ENCODE measurements around the gene RNASEH2A. TPM values are rescaled to one million over a fixed set of nuclear protein-coding genes. Genes with fewer than 3 reads are reported as not detected.

Gene RNASEH2A
- total and polyA plus RNA-seq, 2 donors (not counting 1 experiment from before 2014, with no cell fraction given): 14.5 to 18.9 TPM

DNA sequence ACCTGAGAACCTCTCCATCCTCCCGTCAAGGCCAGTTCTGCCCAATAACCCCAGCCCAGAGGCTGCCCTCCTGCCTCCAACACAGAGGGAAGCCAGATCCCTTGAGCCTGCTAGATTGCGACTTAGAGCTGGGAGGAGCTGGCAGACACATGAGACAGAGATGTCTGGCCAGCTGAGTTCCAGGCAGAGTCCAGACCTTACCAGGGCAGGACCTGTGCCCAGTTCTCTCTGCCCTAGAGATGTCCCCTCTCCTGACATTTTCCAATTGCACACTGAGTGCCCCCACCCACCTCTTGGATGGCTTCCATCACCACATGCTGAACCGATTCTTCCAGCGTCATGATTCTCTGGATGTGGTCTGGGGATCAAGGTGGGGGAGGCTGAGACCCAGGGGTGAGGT, 34.1 kb upstream of the RNASEH2A start:
- Histone ChIP-seq H3K4me3 (ENCODE audit: control extremely low read depth in 1 of 5, extremely low read depth in 1 of 5, insufficient read depth in 1 of 5, low read depth in 2 of 5, low read length in 4 of 5) (no peak overlapping the region), H4K20me1 (ENCODE audit: control insufficient read depth, insufficient read depth, low read length, poor library complexity, severe bottlenecking) (no peaks in the 10 kb centered on the region), H3K79me2 (ENCODE audit: control insufficient read depth, insufficient read depth, low read length) (peaks cover 2% of the 10 kb centered on the region), H3K9ac (ENCODE audit: low read length) (no peak overlapping the region), H3K27me3 (replicated peaks in 1 of 4; ENCODE audit: control extremely low read depth in 1 of 4, control insufficient read depth in 3 of 4, insufficient read depth in 4 of 4, low read length in 3 of 4) (no peaks in the 10 kb centered on the region), H3K4me1 (ENCODE audit: control insufficient read depth in 2 of 2, insufficient read depth in 2 of 2, low read length in 2 of 2) (peaks cover 7 to 14% of the 10 kb centered on the region in 2 donors), H3K36me3 (replicated peaks in 1 of 2; ENCODE audit: control extremely low read depth in 1 of 2, control insufficient read depth in 1 of 2, extremely low read depth in 1 of 2, insufficient read depth in 2 of 2, low read length in 1 of 2) (no peaks in the 10 kb centered on the region), H3K9me3 (ENCODE audit: control extremely low read depth in 1 of 3, control insufficient read depth in 2 of 3, insufficient read depth in 1 of 3, low read length in 2 of 3) (no peaks in the 10 kb centered on the region), H2AFZ (ENCODE audit: insufficient read depth, low read depth, low read length, poor library complexity, severe bottlenecking) (no peak overlapping the region), H3K4me2 (replicated peaks; ENCODE audit: low read depth, low read length, poor library complexity, severe bottlenecking) (no peak overlapping the region), H3K27ac (ENCODE audit: low read length in 2 of 2) (no peak overlapping the region)
- no peak for DNase-seq
- intact Hi-C loops (cut with micrococcal nuclease): no loop called here
- ATAC-seq (ENCODE audit: low read depth): no peak
- Mint-ChIP-seq H3K27me3 (no peaks in the 10 kb centered on the region), H3K4me3 (no peak overlapping the region), H3K27ac (no peak overlapping the region), H3K9me3 (ENCODE audit: insufficient read depth) (no peaks in the 10 kb centered on the region), H3K4me1 (peaks cover 18% of the 10 kb centered on the region)
- WGBS (ENCODE audit: insufficient coverage): 95% methylated on average over 2 of the region's 4 CpGs
- ChIA-PET CTCF (interaction anchor here (1.2 to 27.9 kb wide), 3 partner anchors 10 to 76 kb away, joined by 3 to 1147 read pairs (median 353); partner anchors contain the start of genes JUNB, PRDX2, RNASEH2A and THSD8), POLR2A (no interaction called here)
- no peak for TF ChIP-seq EZH2 (IDR thresholded peaks at IDR 0.05; ENCODE audit: borderline replicate concordance, insufficient read depth, low read depth, low read length, poor library complexity, severe bottlenecking)
- TF ChIP-seq, protein P1, sequence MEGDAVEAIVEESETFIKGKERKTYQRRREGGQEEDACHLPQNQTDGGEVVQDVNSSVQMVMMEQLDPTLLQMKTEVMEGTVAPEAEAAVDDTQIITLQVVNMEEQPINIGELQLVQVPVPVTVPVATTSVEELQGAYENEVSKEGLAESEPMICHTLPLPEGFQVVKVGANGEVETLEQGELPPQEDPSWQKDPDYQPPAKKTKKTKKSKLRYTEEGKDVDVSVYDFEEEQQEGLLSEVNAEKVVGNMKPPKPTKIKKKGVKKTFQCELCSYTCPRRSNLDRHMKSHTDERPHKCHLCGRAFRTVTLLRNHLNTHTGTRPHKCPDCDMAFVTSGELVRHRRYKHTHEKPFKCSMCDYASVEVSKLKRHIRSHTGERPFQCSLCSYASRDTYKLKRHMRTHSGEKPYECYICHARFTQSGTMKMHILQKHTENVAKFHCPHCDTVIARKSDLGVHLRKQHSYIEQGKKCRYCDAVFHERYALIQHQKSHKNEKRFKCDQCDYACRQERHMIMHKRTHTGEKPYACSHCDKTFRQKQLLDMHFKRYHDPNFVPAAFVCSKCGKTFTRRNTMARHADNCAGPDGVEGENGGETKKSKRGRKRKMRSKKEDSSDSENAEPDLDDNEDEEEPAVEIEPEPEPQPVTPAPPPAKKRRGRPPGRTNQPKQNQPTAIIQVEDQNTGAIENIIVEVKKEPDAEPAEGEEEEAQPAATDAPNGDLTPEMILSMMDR (IDR thresholded peaks at IDR 0.05): no peak

DNA sequence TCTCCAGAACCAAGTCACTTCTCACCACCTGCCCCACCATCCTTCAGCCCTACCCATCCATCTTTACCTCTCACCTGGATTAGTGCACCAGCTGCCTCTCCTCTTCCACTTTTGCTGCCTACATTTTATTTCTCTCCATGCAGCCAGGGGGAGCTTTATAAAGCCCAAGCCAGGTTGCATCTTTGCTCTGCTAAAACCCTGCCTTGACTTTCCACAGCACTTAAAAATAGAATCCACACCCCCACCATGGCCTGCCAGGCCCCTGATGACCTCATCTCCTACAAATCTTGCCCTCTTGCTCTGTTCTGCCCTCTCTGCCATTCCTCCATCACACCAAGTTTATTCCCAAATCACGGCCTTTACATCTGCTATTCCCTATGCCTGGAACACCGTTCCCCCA, 32.8 kb upstream of the RNASEH2A start:
- no peaks in the 10 kb centered on the region for H4K20me1 ChIP-seq (ENCODE audit: control insufficient read depth, insufficient read depth, low read length, poor library complexity, severe bottlenecking)
- 100% methylated on average over 2 of the region's 2 CpGs for WGBS (ENCODE audit: insufficient coverage)
- peak overlapping the region; percentile 5 for H3K27ac Mint-ChIP-seq
- CTCF ChIA-PET: interaction anchor here (1.0 to 27.9 kb wide), 5 partner anchors 7 to 86 kb away, joined by 3 to 1147 read pairs (median 22); partner anchors contain the start of genes JUNB, PRDX2, RNASEH2A and THSD8
- H3K9ac ChIP-seq (ENCODE audit: low read length): no peak overlapping the region
- H3K79me2 ChIP-seq (ENCODE audit: control insufficient read depth, insufficient read depth, low read length): peaks cover 2% of the 10 kb centered on the region
- DNase-seq (no peak), ATAC-seq (ENCODE audit: low read depth) (no peak)
- H3K9me3 ChIP-seq (ENCODE audit: control extremely low read depth in 1 of 3, control insufficient read depth in 2 of 3, insufficient read depth in 1 of 3, low read length in 2 of 3): no peaks in the 10 kb centered on the region
- no peaks in the 10 kb centered on the region for H3K9me3 Mint-ChIP-seq (ENCODE audit: insufficient read depth)
- H3K27me3 Mint-ChIP-seq: no peaks in the 10 kb centered on the region
- H3K4me1 ChIP-seq (ENCODE audit: control insufficient read depth in 2 of 2, insufficient read depth in 2 of 2, low read length in 2 of 2): peaks cover 12 to 26% of the 10 kb centered on the region in 2 donors
- no peak overlapping the region for H2AFZ ChIP-seq (ENCODE audit: insufficient read depth, low read depth, low read length, poor library complexity, severe bottlenecking)
- no peak overlapping the region for H3K4me3 ChIP-seq (ENCODE audit: control extremely low read depth in 1 of 5, extremely low read depth in 1 of 5, insufficient read depth in 1 of 5, low read depth in 2 of 5, low read length in 4 of 5)
- no peaks in the 10 kb centered on the region for H3K27me3 ChIP-seq (replicated peaks in 1 of 4; ENCODE audit: control extremely low read depth in 1 of 4, control insufficient read depth in 3 of 4, insufficient read depth in 4 of 4, low read length in 3 of 4)
- POLR2A ChIA-PET: interaction anchor here (6.9 kb wide), 1 partner anchor 20 kb away, joined by 233 read pairs; the partner anchor contains the start of gene JUNB
- H3K4me1 Mint-ChIP-seq: peaks cover 28% of the 10 kb centered on the region
- no peak overlapping the region for H3K4me2 ChIP-seq (replicated peaks; ENCODE audit: low read depth, low read length, poor library complexity, severe bottlenecking)
- TF ChIP-seq, protein P1 (IDR thresholded peaks at IDR 0.05): no peak
- no peak for TF ChIP-seq EZH2 (IDR thresholded peaks at IDR 0.05; ENCODE audit: borderline replicate concordance, insufficient read depth, low read depth, low read length, poor library complexity, severe bottlenecking)
- H3K27ac ChIP-seq (ENCODE audit: low read length in 2 of 2): no peak overlapping the region
- intact Hi-C loops (cut with micrococcal nuclease): no loop called here
- H3K36me3 ChIP-seq (replicated peaks in 1 of 2; ENCODE audit: control extremely low read depth in 1 of 2, control insufficient read depth in 1 of 2, extremely low read depth in 1 of 2, insufficient read depth in 2 of 2, low read length in 1 of 2): no peaks in the 10 kb centered on the region
- H3K4me3 Mint-ChIP-seq: peak overlapping the region; percentile 29
